Transverse colon (tissue), 4 donors: Measurements from ENCODE around the gene FURIN. TPM values are rescaled to one million over a fixed set of nuclear protein-coding genes. Genes with fewer than 3 reads are reported as not detected.

Experiments
- DNase-seq: peaks from one replicate; pipeline ENCODE4 v3.0.0-alpha.2; 2019
- H3K27ac ChIP-seq, 4 donors: fragments of 200-600 bp; sonication (generic); 2 replicates each; pipeline ENCODE4 v1.5.1; 2016 to 2018; ENCODE audit warnings: inconsistent platforms in 4 of 4
- H3K27me3 ChIP-seq: fragments of 200-600 bp; sonication (generic); 2 replicates; pipeline ENCODE4 v1.5.1; 2017; ENCODE audit warnings: inconsistent platforms
- H3K36me3 ChIP-seq, 4 donors: fragments of 200-600 bp; sonication (generic); 2 replicates each; pipeline ENCODE4 v1.5.1; 2017 to 2019; ENCODE audit warnings: inconsistent platforms in 4 of 4
- H3K4me1 ChIP-seq, 4 donors: fragments of 200-600 bp; sonication (generic); 2 replicates each; pipeline ENCODE4 v1.5.1; 2017 to 2020; ENCODE audit warnings: inconsistent platforms in 4 of 4
- H3K4me3 ChIP-seq, 4 donors: fragments of 200-600 bp; sonication (generic); 1 replicate in 1 of 4; 2 replicates in 3 of 4; pipeline versions ENCODE4 v1.5.1 to v1.6.1; 2017 to 2019; ENCODE audit warnings: inconsistent platforms in 4 of 4
- H3K9me3 ChIP-seq, 2 donors: fragments of 200-600 bp; sonication (generic); 2 replicates each; pipeline ENCODE4 v1.5.1; 2017 to 2019; ENCODE audit warnings: inconsistent platforms in 2 of 2
- EP300 ChIP-seq: sonication (generic); formaldehyde crosslinking; IDR thresholded peaks from one replicate; pipeline ENCODE4 v1.6.1; 2017; ENCODE audit warnings: antibody characterized with exemption, low read depth
- POLR2A ChIP-seq: fragments of 450-650 bp; IDR thresholded peaks from one replicate; pipeline ENCODE4 v1.6.1; 2016; ENCODE audit warnings: antibody characterized with exemption, mild to moderate bottlenecking, moderate library complexity
- POLR2AphosphoS5 ChIP-seq, 3 donors: sonication (generic); formaldehyde crosslinking; IDR thresholded peaks; one replicate each; pipeline ENCODE4 v1.6.1; 2016; ENCODE audit warnings: antibody characterized with exemption in 3 of 3
- WGBS, 2 donors: methylation state at CpG; one replicate each; pipeline ENCODE4 v1.1.5; 2018; ENCODE audit warnings: low coverage in 1 of 2; 5-methylcytosine and 5-hydroxymethylcytosine counted together
- in situ Hi-C, 4 donors: fragments of 200-750 bp; cut with MboI; loops; one replicate each; pipeline versions ENCODE4 v1.15.0 to v1.15.1; 2017; ENCODE audit warnings: low sequenced_read_pairs in 3 of 4, low pct_ligation_motif_present in 1 of 4, low pct_unique_long_range_greater_than_20kb in 1 of 4
- intact Hi-C: fragments of 100-400 bp; cut with DNase I; formaldehyde crosslinking; loops from one replicate; pipeline ENCODE4 v1.15.1; 2023; ENCODE audit warnings: low total_unique reads
- total RNA-seq, 4 donors: library from RNA; depleted of rRNA; stranded (reverse); fragments of >200 nt; gene quantifications; one replicate each; pipeline ENCODE4 v1.1.0, GENCODE V29; 2016
- TF ChIP-seq, protein P1 (sequence below), 5 experiments: fragments of 200-600 bp in 3 of 5; fragments of 450-650 bp in 2 of 5; sonication (generic) in 3 of 5; IDR thresholded peaks; 1 replicate in 2 of 5; 2 replicates in 3 of 5; pipeline ENCODE4 v1.5.1; 2016 to 2017; ENCODE audit warnings: antibody characterized with exemption in 5 of 5, inconsistent platforms in 3 of 5, mild to moderate bottlenecking in 2 of 5, moderate library complexity in 1 of 5

The FURIN gene
- total RNA-seq, 4 donors from 2014 or later = 64.6 to 109 (median 80.6) TPM

GRCh38 chr15:90839187-90840071 is 29.0 kb upstream of the FURIN start:
- TF ChIP-seq, protein P1, sequence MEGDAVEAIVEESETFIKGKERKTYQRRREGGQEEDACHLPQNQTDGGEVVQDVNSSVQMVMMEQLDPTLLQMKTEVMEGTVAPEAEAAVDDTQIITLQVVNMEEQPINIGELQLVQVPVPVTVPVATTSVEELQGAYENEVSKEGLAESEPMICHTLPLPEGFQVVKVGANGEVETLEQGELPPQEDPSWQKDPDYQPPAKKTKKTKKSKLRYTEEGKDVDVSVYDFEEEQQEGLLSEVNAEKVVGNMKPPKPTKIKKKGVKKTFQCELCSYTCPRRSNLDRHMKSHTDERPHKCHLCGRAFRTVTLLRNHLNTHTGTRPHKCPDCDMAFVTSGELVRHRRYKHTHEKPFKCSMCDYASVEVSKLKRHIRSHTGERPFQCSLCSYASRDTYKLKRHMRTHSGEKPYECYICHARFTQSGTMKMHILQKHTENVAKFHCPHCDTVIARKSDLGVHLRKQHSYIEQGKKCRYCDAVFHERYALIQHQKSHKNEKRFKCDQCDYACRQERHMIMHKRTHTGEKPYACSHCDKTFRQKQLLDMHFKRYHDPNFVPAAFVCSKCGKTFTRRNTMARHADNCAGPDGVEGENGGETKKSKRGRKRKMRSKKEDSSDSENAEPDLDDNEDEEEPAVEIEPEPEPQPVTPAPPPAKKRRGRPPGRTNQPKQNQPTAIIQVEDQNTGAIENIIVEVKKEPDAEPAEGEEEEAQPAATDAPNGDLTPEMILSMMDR (IDR thresholded peaks at IDR 0.05) = no peak
- peak; percentile 63 for TF ChIP-seq POLR2A
- peak in 1 of 3 donors; percentile 15 for TF ChIP-seq POLR2AphosphoS5 (IDR thresholded peaks at IDR 0.05)
- no peak for TF ChIP-seq EP300
- Histone ChIP-seq H3K27ac (peak overlapping the region; percentile 84 to 86 (median 85)), H3K27me3 (no peaks in the 10 kb centered on the region), H3K4me1 (peaks cover 0 to 18% (median 6%) of the 10 kb centered on the region in 4 donors), H3K9me3 (no peaks in the 10 kb centered on the region), H3K4me3 (peak overlapping the region in 3 of 4 donors; percentile 13 to 37 (median 19)), H3K36me3 (no peaks in the 10 kb centered on the region)
- intact Hi-C loops (no loop called here), in situ Hi-C loops (no loop called here)
- WGBS, 2 donors = 48 to 49% methylated on average over 9 to 19 of the region's 19 CpGs
- DNase-seq = peak; percentile 75

GRCh38 chr15:90840157-90840855 is 28.1 kb upstream of the FURIN start:
- Histone ChIP-seq H3K36me3 (no peaks in the 10 kb centered on the region), H3K27ac (peak overlapping the region; percentile 84 to 86 (median 85)), H3K4me1 (peaks cover 0 to 18% (median 6%) of the 10 kb centered on the region in 4 donors), H3K9me3 (no peaks in the 10 kb centered on the region), H3K4me3 (peak overlapping the region in 3 of 4 donors; percentile 13 to 37 (median 19)), H3K27me3 (no peaks in the 10 kb centered on the region)
- in situ Hi-C loops = no loop called here
- WGBS, 2 donors = 80 to 96% methylated on average over 1 to 17 of the region's 18 CpGs
- DNase-seq = no peak
- TF ChIP-seq POLR2A = no peak
- TF ChIP-seq POLR2AphosphoS5 (IDR thresholded peaks at IDR 0.05) = no peak
- TF ChIP-seq, protein P1 (IDR thresholded peaks at IDR 0.05) = no peak
- no peak for TF ChIP-seq EP300
- intact Hi-C loops = no loop called here

DNA sequence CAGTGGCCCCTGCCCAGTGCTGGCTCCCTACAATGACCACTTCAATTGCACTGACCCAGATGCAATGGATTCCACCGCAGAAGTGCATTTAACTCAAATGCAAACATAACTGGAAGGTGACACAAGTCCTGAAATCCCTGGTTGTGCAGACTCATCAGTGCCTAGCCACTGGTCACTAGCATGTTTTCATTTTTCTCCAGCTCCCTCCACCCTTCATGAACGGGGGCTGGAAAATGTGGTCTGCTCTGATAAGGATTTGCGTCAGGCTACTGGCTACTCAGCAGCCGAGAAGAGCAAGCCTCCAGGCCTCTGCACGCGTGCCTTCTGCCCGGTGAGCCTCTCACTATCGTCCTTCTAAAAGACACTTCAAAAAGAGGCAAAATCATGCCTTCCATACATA is 27.4 kb upstream of the FURIN start:
- 95 to 100% methylated on average over 2 to 8 of the region's 8 CpGs for WGBS, 2 donors
- DNase-seq = no peak
- intact Hi-C loops (no loop called here), in situ Hi-C loops (no loop called here)
- H3K27me3 ChIP-seq = no peaks in the 10 kb centered on the region
- H3K4me1 ChIP-seq = peaks cover 0 to 18% (median 6%) of the 10 kb centered on the region in 4 donors
- TF ChIP-seq POLR2AphosphoS5 (IDR thresholded peaks at IDR 0.05) = no peak
- TF ChIP-seq, protein P1 (IDR thresholded peaks at IDR 0.05) = no peak
- no peak for TF ChIP-seq EP300
- no peak for TF ChIP-seq POLR2A
- no peaks in the 10 kb centered on the region for H3K9me3 ChIP-seq
- no peak overlapping the region for H3K27ac ChIP-seq
- H3K4me3 ChIP-seq = no peak overlapping the region
- no peaks in the 10 kb centered on the region for H3K36me3 ChIP-seq

DNA sequence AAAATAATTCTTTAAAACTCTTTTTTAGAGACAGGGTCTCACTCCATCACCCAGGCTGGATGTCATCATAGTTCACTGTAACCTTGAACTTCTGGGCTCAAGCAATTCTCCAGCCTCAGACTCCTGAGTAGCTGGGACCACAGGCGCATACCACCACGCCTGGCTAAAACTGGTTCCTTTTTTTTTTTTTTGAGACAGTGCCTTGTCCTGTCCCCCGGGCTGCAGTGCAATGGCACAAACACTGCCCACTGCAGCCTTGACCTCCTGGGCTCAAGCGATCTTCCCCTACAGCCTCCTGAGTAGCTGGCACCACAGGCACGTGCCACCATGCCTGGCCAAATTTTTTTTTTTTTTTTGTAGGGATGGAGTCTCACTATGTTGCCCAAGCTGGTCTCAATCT is 23.7 kb upstream of the FURIN start:
- intact Hi-C loops = no loop called here
- DNase-seq = no peak
- TF ChIP-seq, protein P1 (IDR thresholded peaks at IDR 0.05) = no peak
- no peak for TF ChIP-seq POLR2A
- no peak for TF ChIP-seq POLR2AphosphoS5 (IDR thresholded peaks at IDR 0.05)
- no peak for TF ChIP-seq EP300
- 60 to 85% methylated on average over 1 to 5 of the region's 5 CpGs for WGBS, 2 donors
- Histone ChIP-seq H3K27ac (peak overlapping the region in 2 of 4 donors; percentile 29 to 47), H3K9me3 (no peaks in the 10 kb centered on the region), H3K4me3 (no peak overlapping the region), H3K27me3 (no peaks in the 10 kb centered on the region), H3K36me3 (no peaks in the 10 kb centered on the region), H3K4me1 (peaks cover 0 to 7% (median 1%) of the 10 kb centered on the region in 4 donors)
- in situ Hi-C loops = no loop called here
